Nephron progenitor cell (in vitro differentiated cells): ENCODE data around the gene PATE4.

ENCODE experiments used
- DNase-seq: peaks from one replicate; pipeline ENCODE4 v3.0.0; 2021
- H3K27ac Mint-ChIP-seq: 2 replicates; pipeline ENCODE4 v1.8.0; 2021; ENCODE audit warnings: mild to moderate bottlenecking, moderate library complexity, mixed read lengths
- H3K27me3 Mint-ChIP-seq: 2 replicates; pipeline ENCODE4 v1.8.0; 2021; ENCODE audit warnings: mild to moderate bottlenecking, low read depth, mixed read lengths; ENCODE audit not compliant: poor library complexity
- H3K36me3 Mint-ChIP-seq: 2 replicates; pipeline ENCODE4 v1.8.0; 2021; ENCODE audit warnings: low read depth, mixed read lengths
- H3K4me1 Mint-ChIP-seq: 2 replicates; pipeline ENCODE4 v1.8.0; 2021; ENCODE audit warnings: mixed read lengths
- H3K4me3 Mint-ChIP-seq: 2 replicates; pipeline ENCODE4 v1.8.0; 2021; ENCODE audit warnings: mild to moderate bottlenecking, moderate library complexity, mixed read lengths
- H3K9me3 Mint-ChIP-seq: 2 replicates; pipeline ENCODE4 v1.8.0; 2021; ENCODE audit warnings: mild to moderate bottlenecking, moderate library complexity, mixed read lengths
- TF ChIP-seq, protein P1 (sequence below): fragments of 200-600 bp; sonication (generic); IDR thresholded peaks from 2 replicates; pipeline ENCODE4 v1.5.0; 2021; ENCODE audit warnings: antibody characterized with exemption

PATE4 gene

GRCh38 chr11:125869521-125869920 is 36.4 kb downstream of the PATE4 start:
- TF ChIP-seq, protein P1, sequence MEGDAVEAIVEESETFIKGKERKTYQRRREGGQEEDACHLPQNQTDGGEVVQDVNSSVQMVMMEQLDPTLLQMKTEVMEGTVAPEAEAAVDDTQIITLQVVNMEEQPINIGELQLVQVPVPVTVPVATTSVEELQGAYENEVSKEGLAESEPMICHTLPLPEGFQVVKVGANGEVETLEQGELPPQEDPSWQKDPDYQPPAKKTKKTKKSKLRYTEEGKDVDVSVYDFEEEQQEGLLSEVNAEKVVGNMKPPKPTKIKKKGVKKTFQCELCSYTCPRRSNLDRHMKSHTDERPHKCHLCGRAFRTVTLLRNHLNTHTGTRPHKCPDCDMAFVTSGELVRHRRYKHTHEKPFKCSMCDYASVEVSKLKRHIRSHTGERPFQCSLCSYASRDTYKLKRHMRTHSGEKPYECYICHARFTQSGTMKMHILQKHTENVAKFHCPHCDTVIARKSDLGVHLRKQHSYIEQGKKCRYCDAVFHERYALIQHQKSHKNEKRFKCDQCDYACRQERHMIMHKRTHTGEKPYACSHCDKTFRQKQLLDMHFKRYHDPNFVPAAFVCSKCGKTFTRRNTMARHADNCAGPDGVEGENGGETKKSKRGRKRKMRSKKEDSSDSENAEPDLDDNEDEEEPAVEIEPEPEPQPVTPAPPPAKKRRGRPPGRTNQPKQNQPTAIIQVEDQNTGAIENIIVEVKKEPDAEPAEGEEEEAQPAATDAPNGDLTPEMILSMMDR, result no peak
- Mint-ChIP-seq H3K9me3 (peaks cover 21% of the 10 kb centered on the region), H3K36me3 (no peaks in the 10 kb centered on the region), H3K27ac (no peak overlapping the region), H3K4me1 (peaks cover under 1% of the 10 kb centered on the region), H3K4me3 (no peak overlapping the region), H3K27me3 (peaks cover 19% of the 10 kb centered on the region)
- DNase-seq, result no peak

- peak; percentile 66 for DNase-seq
- no peak overlapping the region for H3K27ac Mint-ChIP-seq
- peaks cover 7% of the 10 kb centered on the region for H3K9me3 Mint-ChIP-seq
- TF ChIP-seq, protein P1, result peak; percentile 62
- no peak overlapping the region for H3K4me3 Mint-ChIP-seq
- H3K27me3 Mint-ChIP-seq, result peaks cover 18% of the 10 kb centered on the region
- H3K36me3 Mint-ChIP-seq, result no peaks in the 10 kb centered on the region
- H3K4me1 Mint-ChIP-seq, result peaks cover 6% of the 10 kb centered on the region
These were observed 38.4 kb downstream of the PATE4 start for GRCh38 chr11:125871391-125872137.

DNA sequence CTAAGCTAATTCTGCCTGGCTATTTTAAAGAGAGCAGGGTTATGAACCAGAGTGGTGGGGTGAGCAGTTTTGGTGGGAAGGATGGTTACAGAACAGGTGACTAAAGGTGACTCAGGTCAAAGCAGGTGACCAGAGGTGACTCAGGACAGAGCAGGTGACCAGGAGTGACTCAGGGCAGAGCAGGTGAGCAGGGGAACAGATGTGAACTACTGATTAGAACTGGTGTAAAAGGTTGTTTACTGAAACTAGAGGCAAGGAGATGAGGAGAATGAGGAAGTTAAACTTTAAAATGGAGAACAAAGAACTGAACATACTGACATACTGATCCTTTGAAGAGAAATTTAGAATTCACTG is 39.0 kb downstream of the PATE4 start:
- Mint-ChIP-seq H3K4me1 (peaks cover 6% of the 10 kb centered on the region), H3K9me3 (peaks cover 7% of the 10 kb centered on the region), H3K4me3 (no peak overlapping the region), H3K27ac (no peak overlapping the region), H3K27me3 (peaks cover 22% of the 10 kb centered on the region), H3K36me3 (no peaks in the 10 kb centered on the region)
- DNase-seq, result no peak
- TF ChIP-seq, protein P1, result no peak

DNA sequence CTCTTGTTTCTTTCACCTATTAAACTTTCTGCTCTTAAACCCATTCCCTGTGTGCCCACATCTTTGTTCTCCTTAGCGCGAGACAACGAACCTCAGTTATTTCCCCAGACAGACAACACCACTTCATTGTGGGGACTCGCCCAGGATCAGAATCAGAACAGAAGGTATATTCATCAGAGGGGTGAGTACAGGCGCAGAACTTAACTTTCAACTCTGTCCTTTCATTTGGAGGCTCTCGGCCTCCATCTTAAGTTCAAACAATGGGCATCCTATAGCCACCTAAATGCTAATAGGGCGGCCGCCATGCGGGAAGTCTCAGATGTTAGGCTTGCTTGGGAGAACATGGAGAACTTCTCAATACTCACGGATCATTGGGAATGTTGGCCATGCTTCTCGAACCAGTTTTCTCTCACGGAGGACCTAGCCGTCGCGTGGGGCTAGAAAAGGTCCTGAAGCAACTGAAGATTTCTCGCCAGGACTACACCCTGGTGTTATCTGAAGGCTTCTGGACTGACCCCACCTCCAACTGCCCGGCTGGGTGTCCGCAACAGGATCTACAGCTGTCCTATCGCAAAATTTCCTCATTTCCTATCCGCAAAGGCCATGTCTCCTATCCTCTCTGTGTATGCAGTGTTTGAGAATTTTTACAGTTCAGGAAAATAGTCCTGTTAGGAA is 40.9 kb downstream of the PATE4 start:
- Mint-ChIP-seq H3K4me1 (peaks cover 6% of the 10 kb centered on the region), H3K36me3 (no peaks in the 10 kb centered on the region), H3K27ac (no peak overlapping the region), H3K27me3 (peaks cover 24% of the 10 kb centered on the region), H3K9me3 (peaks cover 7% of the 10 kb centered on the region), H3K4me3 (peak overlapping the region; percentile 56)
- TF ChIP-seq, protein P1, result no peak
- no peak for DNase-seq

- DNase-seq, result peak; percentile 71
- peak overlapping the region; percentile 56 for H3K4me3 Mint-ChIP-seq
These were observed 41.5 kb downstream of the PATE4 start for GRCh38 chr11:125874556-125875124.

More at GRCh38 chr11:125874556-125875124, 41.5 kb downstream of the PATE4 start:
- TF ChIP-seq, protein P1, result peak; percentile 78
- Mint-ChIP-seq H3K4me1 (peaks cover 6% of the 10 kb centered on the region), H3K9me3 (peaks cover 7% of the 10 kb centered on the region), H3K36me3 (no peaks in the 10 kb centered on the region), H3K27ac (no peak overlapping the region), H3K27me3 (peaks cover 28% of the 10 kb centered on the region)
